ENCODE measurements around the gene ECI1. TPM values are rescaled to one million over a fixed set of nuclear protein-coding genes. Genes with fewer than 3 reads are reported as not detected.

The ECI1 gene
- total RNA-seq, 2 experiments from 2014 or later: 10.1 to 12.5 TPM

GRCh38 chr16:2299121-2299914, 47.9 kb upstream of the ECI1 start:
- Mint-ChIP-seq H3K4me3 (no peak overlapping the region), H3K36me3 (ENCODE audit: low read depth) (peaks cover 7% of the 10 kb centered on the region), H3K9me3 (no peaks in the 10 kb centered on the region), H3K27me3 (no peaks in the 10 kb centered on the region), H3K4me1 (ENCODE audit: low read depth) (no peaks in the 10 kb centered on the region), H3K27ac (no peak overlapping the region)
- DNase-seq (no peak), ATAC-seq (ENCODE audit: poor library complexity) (no peak)
- peaks cover 2% of the 10 kb centered on the region for H3K36me3 ChIP-seq (ENCODE audit: insufficient read depth, low read length)
- intact Hi-C loops (cut with DNase I, micrococcal nuclease): no loop called here
- H3K27me3 ChIP-seq (ENCODE audit: control insufficient read depth in 1 of 2, insufficient read depth in 2 of 2, low read length in 2 of 2): no peaks in the 10 kb centered on the region
- H3K4me3 ChIP-seq (ENCODE audit: low read length): no peak overlapping the region
- no peaks in the 10 kb centered on the region for H3K9me3 ChIP-seq (ENCODE audit: control insufficient read depth in 1 of 2, insufficient read depth in 1 of 2, low read length in 2 of 2)
- peaks cover 3% of the 10 kb centered on the region for H3K4me1 ChIP-seq (ENCODE audit: insufficient read depth, low read length)
- H3K27ac ChIP-seq (ENCODE audit: low read depth in 1 of 2, low read length in 2 of 2): no peak overlapping the region
- POLR2A ChIA-PET: no interaction called here
- CTCF ChIA-PET: no interaction called here
- no peak for TF ChIP-seq CTCF (IDR thresholded peaks at IDR 0.05)

- H3K36me3 Mint-ChIP-seq (ENCODE audit: low read depth): peaks cover 7% of the 10 kb centered on the region
- no peaks in the 10 kb centered on the region for H3K9me3 Mint-ChIP-seq
- Histone ChIP-seq H3K4me3 (ENCODE audit: low read length) (no peak overlapping the region), H3K27ac (ENCODE audit: low read depth in 1 of 2, low read length in 2 of 2) (no peak overlapping the region), H3K4me1 (ENCODE audit: insufficient read depth, low read length) (peaks cover 3% of the 10 kb centered on the region), H3K9me3 (ENCODE audit: control insufficient read depth in 1 of 2, insufficient read depth in 1 of 2, low read length in 2 of 2) (no peaks in the 10 kb centered on the region), H3K27me3 (ENCODE audit: control insufficient read depth in 1 of 2, insufficient read depth in 2 of 2, low read length in 2 of 2) (no peaks in the 10 kb centered on the region), H3K36me3 (ENCODE audit: insufficient read depth, low read length) (peaks cover 2% of the 10 kb centered on the region)
- DNase-seq (no peak), ATAC-seq (ENCODE audit: poor library complexity) (no peak)
- intact Hi-C loops (cut with DNase I, micrococcal nuclease): no loop called here
- ChIA-PET CTCF (no interaction called here), POLR2A (no interaction called here)
- H3K4me3 Mint-ChIP-seq: no peak overlapping the region
- H3K4me1 Mint-ChIP-seq (ENCODE audit: low read depth): no peaks in the 10 kb centered on the region
- no peak for TF ChIP-seq CTCF (IDR thresholded peaks at IDR 0.05)
- H3K27me3 Mint-ChIP-seq: no peaks in the 10 kb centered on the region
- no peak overlapping the region for H3K27ac Mint-ChIP-seq
These were observed 47.2 kb upstream of the ECI1 start for GRCh38 chr16:2298621-2299020.

GRCh38 chr16:2297506-2297860, 46.1 kb upstream of the ECI1 start:
- Mint-ChIP-seq H3K4me1 (ENCODE audit: low read depth) (no peaks in the 10 kb centered on the region), H3K36me3 (ENCODE audit: low read depth) (peaks cover 7% of the 10 kb centered on the region), H3K27me3 (no peaks in the 10 kb centered on the region), H3K4me3 (no peak overlapping the region), H3K27ac (no peak overlapping the region), H3K9me3 (no peaks in the 10 kb centered on the region)
- CTCF ChIA-PET: no interaction called here
- H3K36me3 ChIP-seq (ENCODE audit: insufficient read depth, low read length): peaks cover 2% of the 10 kb centered on the region
- H3K4me1 ChIP-seq (ENCODE audit: insufficient read depth, low read length): peaks cover 3% of the 10 kb centered on the region
- POLR2A ChIA-PET: no interaction called here
- no peaks in the 10 kb centered on the region for H3K9me3 ChIP-seq (ENCODE audit: control insufficient read depth in 1 of 2, insufficient read depth in 1 of 2, low read length in 2 of 2)
- H3K27ac ChIP-seq (ENCODE audit: low read depth in 1 of 2, low read length in 2 of 2): no peak overlapping the region
- ATAC-seq (ENCODE audit: poor library complexity): no peak
- H3K27me3 ChIP-seq (ENCODE audit: control insufficient read depth in 1 of 2, insufficient read depth in 2 of 2, low read length in 2 of 2): no peaks in the 10 kb centered on the region
- intact Hi-C loops (cut with DNase I, micrococcal nuclease): no loop called here
- DNase-seq: no peak
- H3K4me3 ChIP-seq (ENCODE audit: low read length): no peak overlapping the region
- TF ChIP-seq CTCF (IDR thresholded peaks at IDR 0.05): no peak

All from CD4-positive, alpha-beta T cell (primary cell).